ENCODE measurements around the gene IRAK1. TPM values are rescaled to one million over a fixed set of nuclear protein-coding genes. Genes with fewer than 3 reads are reported as not detected.

IRAK1 gene
- total RNA-seq (100 to 1,000 TPM in 1 of 2 donors, 10 to 100 TPM in 1; 92.1 to 172 TPM), polyA plus RNA-seq (ENCODE audit: insufficient read length in 6 of 6) (10 to 100 TPM; 52.2 to 74.6 (median 62.5) TPM)
- long read RNA-seq, donor 1, partial matches to known transcripts: 0 of 5 reads
- long read RNA-seq, donor 1, other reads (novel, unspliced or antisense): 0 of 5 reads
- long read RNA-seq, donor 2, partial matches to known transcripts: 13 of 15 reads
- long read RNA-seq, donor 2, other reads (novel, unspliced or antisense): 0 of 15 reads
- long read RNA-seq, donor 3, partial matches to known transcripts: 0 of 5 reads
- long read RNA-seq, donor 3, other reads (novel, unspliced or antisense): 0 of 5 reads
- long read RNA-seq, donor 4, partial matches to known transcripts: 6 of 12 reads
- long read RNA-seq, donor 4, other reads (novel, unspliced or antisense): 6 of 12 reads
- long read RNA-seq, donor 5, partial matches to known transcripts: 0 of 5 reads
- long read RNA-seq, donor 5, other reads (novel, unspliced or antisense): 0 of 5 reads
- long read RNA-seq, donor 6, partial matches to known transcripts: 0 of 3 reads
- long read RNA-seq, donor 6, other reads (novel, unspliced or antisense): 0 of 3 reads
- long read RNA-seq, donor 7, partial matches to known transcripts: 0 of 2 reads
- long read RNA-seq, donor 7, other reads (novel, unspliced or antisense): 0 of 2 reads
- long read RNA-seq, donor 8, partial matches to known transcripts: 16 of 19 reads
- long read RNA-seq, donor 8, other reads (novel, unspliced or antisense): 0 of 19 reads
- long read RNA-seq, donor 9: 0 reads
- long read RNA-seq, donor 10, partial matches to known transcripts: 5 of 15 reads
- long read RNA-seq, donor 10, other reads (novel, unspliced or antisense): 10 of 15 reads
- long read RNA-seq, donor 11, partial matches to known transcripts: 7 of 9 reads
- long read RNA-seq, donor 11, other reads (novel, unspliced or antisense): 0 of 9 reads
- long read RNA-seq, donor 12, partial matches to known transcripts: 0 of 3 reads
- long read RNA-seq, donor 12, other reads (novel, unspliced or antisense): 0 of 3 reads

DNA sequence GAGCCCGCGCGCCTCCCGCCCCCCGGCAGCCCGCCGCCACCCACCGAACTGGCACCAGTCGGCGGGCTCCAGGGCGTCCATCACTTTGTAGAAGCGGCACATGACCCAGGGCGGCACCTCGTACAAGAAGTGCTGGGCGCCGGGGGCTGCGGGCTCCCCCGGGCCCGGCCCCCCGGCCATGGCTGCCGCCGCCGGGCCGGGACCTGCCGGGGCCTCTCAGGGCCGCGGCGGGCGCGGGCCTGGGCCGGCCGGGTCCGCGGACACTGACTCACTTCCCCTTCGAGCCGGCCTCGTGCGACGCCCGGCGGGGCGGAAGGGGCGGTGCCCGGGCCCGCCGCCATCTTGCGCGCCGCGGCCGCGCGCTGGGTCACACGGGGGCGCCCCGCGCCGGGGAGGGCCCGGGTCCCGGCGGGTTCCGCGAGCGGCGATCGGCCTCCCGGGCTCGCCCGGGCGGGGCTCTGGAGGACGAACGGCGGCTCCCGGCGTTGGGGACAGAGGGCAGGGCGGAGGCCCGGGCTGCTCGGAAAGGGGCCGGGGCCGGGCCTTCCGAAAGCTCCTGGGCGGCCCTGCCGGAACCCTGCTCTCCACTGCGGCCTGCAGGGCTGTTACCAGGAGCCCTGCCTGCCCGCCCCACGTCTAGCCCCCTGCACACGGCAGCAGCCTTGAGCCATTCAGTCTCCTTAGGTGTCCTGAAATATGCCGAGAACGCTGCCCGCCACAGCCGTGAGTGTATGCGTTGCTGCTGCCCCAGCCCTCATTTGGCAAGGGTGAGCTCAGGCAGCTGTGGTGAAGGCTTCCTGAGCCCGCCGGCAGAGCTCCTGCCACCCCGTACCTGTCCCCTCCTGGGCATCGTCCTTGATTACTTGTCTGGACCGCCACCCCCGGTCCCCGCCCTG lies at the start of gene IRAK1:
Gene IRAK1, minus strand, starts transcription at position 270 of the 896 bp plus-strand sequence. Its CDS starts 90 bp downstream, at position 180.
- TF ChIP-seq CTCF (IDR thresholded peaks at IDR 0.05): no peak
- intact Hi-C loops (cut with DNase I): no loop called here
- H3K27me3 ChIP-seq: no peaks in the 10 kb centered on the region

DNA sequence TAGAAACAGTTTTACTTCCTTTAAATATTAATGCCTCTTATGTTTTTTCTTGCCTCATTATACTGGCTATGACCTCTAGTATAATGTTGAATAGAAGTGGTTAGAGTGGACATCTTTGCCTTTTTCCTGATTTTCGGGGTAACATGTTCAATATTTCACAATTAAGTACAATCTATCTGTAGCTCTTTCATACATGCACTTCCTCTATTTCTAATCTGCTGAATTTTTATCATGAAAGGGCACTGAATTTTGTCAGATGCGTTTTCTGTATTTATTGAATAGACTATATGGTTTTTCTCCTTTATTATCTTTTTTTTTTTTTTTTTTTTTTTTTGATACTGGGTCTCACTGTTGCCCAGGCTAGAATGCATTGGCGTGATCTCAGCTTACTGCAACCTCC lies 48.9 kb upstream of the IRAK1 start:
- Histone ChIP-seq H3K27ac (no peak overlapping the region), H3K36me3 (no peaks in the 10 kb centered on the region), H3K9me3 (no peaks in the 10 kb centered on the region), H3K4me1 (peaks cover 0 to 42% of the 10 kb centered on the region in 2 donors), H3K27me3 (no peaks in the 10 kb centered on the region), H3K4me3 (no peak overlapping the region)
- DNase-seq (no peak), ATAC-seq (no peak)
- intact Hi-C loops (cut with DNase I): no loop called here
- TF ChIP-seq CTCF (IDR thresholded peaks at IDR 0.05): no peak

More for the DNA sequence above, at the start of gene IRAK1:
- DNase-seq: peak; percentile 28 to 92 (median 55)
- H3K36me3 ChIP-seq: peaks cover 0 to 33% of the 10 kb centered on the region in 2 donors
- H3K9me3 ChIP-seq: no peaks in the 10 kb centered on the region
- peaks cover 0 to 19% of the 10 kb centered on the region in 2 donors for H3K4me1 ChIP-seq
- peak within 1 kb of the TSS; percentile 36 to 62 for H3K4me3 ChIP-seq
- ATAC-seq: peak; percentile 82
- peak within 1 kb of the TSS; percentile 86 to 92 for H3K27ac ChIP-seq

- intact Hi-C loops (cut with DNase I): no loop called here
- TF ChIP-seq CTCF (IDR thresholded peaks at IDR 0.05): no peak
- H3K36me3 ChIP-seq: no peaks in the 10 kb centered on the region
- no peaks in the 10 kb centered on the region for H3K9me3 ChIP-seq
- peaks cover 0 to 59% of the 10 kb centered on the region in 2 donors for H3K4me1 ChIP-seq
- H3K27me3 ChIP-seq: no peaks in the 10 kb centered on the region
- ATAC-seq (peak; percentile 74), DNase-seq (no peak)
- no peak overlapping the region for H3K27ac ChIP-seq
- H3K4me3 ChIP-seq: no peak overlapping the region
These were observed 45.1 kb upstream of the IRAK1 start for GRCh38 chrX:154064637-154065435.

- Histone ChIP-seq H3K4me1 (peaks cover 0 to 55% of the 10 kb centered on the region in 2 donors), H3K36me3 (no peaks in the 10 kb centered on the region), H3K27me3 (no peaks in the 10 kb centered on the region), H3K4me3 (no peak overlapping the region), H3K9me3 (no peaks in the 10 kb centered on the region), H3K27ac (no peak overlapping the region)
- intact Hi-C loops (cut with DNase I): no loop called here
- ATAC-seq (no peak), DNase-seq (no peak)
- no peak for TF ChIP-seq CTCF (IDR thresholded peaks at IDR 0.05)
These were observed 43.5 kb upstream of the IRAK1 start for GRCh38 chrX:154063234-154063633.
